Central memory CD8-positive, alpha-beta T cell (primary cell): ENCODE results near the gene CPSF4.
A peak's percentile ranks its signal among the peaks of the same experiment; 100 is the strongest.

Experiments
- ATAC-seq: fragments of 150-1000 bp; cut with Tn5 transposase; replicated peaks from 2 replicates; pipeline ENCODE4 v1.10.0; 2022; ENCODE audit warnings: mild to moderate bottlenecking, moderate FRiP score, moderate number of reproducible peaks; ENCODE audit not compliant: poor library complexity, severe bottlenecking; ENCODE audit errors: extremely low read depth
- DNase-seq, 2 donors: peaks; one replicate each; pipeline ENCODE4 v3.0.0; 2021; ENCODE audit warnings: low spot score in 2 of 2
- H3K27ac Mint-ChIP-seq: one replicate; pipeline ENCODE4 v1.8.0; 2022; ENCODE audit warnings: low read depth, mild to moderate bottlenecking, moderate library complexity, mixed read lengths
- H3K27me3 Mint-ChIP-seq: one replicate; pipeline ENCODE4 v1.8.0; 2022; ENCODE audit warnings: mixed read lengths
- H3K36me3 Mint-ChIP-seq: one replicate; pipeline ENCODE4 v1.8.0; 2022; ENCODE audit warnings: mild to moderate bottlenecking, moderate library complexity, mixed read lengths; ENCODE audit not compliant: insufficient read depth
- H3K4me1 Mint-ChIP-seq: one replicate; pipeline ENCODE4 v1.8.0; 2022; ENCODE audit warnings: mixed read lengths
- H3K4me3 Mint-ChIP-seq: one replicate; pipeline ENCODE4 v1.8.0; 2022; ENCODE audit warnings: mild to moderate bottlenecking, moderate library complexity, mixed read lengths
- H3K9me3 Mint-ChIP-seq: one replicate; pipeline ENCODE4 v1.8.0; 2022; ENCODE audit warnings: mixed read lengths

Gene CPSF4

DNA sequence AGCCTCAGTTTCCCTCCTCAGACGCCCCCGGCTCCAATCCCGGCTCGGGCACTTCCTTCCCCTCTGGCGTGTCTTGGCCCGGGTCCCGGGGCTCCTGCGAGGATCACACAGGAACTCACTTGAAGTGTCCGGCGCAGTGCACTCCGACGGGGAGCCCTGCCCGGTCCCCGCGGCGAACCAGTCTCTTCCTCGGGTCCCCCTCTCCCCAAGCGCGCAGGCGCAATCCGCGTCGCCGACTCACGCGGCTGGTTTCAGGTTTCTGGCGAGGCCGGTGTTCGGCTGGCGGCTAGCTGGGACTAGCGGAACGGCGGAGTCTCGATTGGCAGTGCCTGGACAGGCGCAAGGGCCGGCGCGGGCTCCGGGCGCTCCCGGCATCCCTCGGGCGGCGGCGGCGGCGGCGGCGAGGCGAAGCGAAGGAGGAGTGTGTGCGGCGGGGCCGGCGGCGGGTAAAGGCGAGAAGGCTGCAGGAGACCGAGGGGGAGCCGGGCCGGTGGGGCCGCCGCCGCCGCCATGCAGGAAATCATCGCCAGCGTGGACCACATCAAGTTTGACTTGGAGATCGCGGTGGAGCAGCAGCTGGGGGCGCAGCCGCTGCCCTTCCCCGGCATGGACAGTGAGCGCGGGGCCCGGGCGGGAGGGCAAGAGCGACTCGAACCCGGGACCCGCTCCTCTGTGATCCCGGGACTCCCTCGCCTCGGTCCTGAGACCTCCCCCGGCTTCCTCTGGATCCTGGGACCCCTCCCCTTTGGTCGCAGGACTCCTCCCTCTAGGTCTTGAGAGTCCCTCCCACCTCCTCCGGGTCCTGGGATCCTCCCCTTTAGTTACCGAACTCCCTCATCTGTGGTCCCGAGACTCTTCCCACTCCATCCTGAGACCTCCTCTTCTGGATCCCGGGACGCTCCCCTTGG lies at the start of gene CPSF4, which contains the start of gene PTCD1:
TSS of gene CPSF4 (plus strand) at position 371 of the 908 bp plus-strand sequence. CDS start at position 511, 140 bp downstream.
TSS of gene PTCD1 (minus strand) at position 226 of the 908 bp plus-strand sequence. CDS start 3,556 bp downstream, outside the sequence.
- peaks cover 18% of the 10 kb centered on the region for H3K36me3 Mint-ChIP-seq
- peak within 1 kb of the TSS; percentile 98 for H3K27ac Mint-ChIP-seq
- peak; percentile 74 to 76 for DNase-seq
- peaks cover 41% of the 10 kb centered on the region for H3K4me1 Mint-ChIP-seq
- peak; percentile 76 for ATAC-seq
- H3K9me3 Mint-ChIP-seq = no peaks in the 10 kb centered on the region
- no peaks in the 10 kb centered on the region for H3K27me3 Mint-ChIP-seq
- H3K4me3 Mint-ChIP-seq = peak within 1 kb of the TSS; percentile 99

DNA sequence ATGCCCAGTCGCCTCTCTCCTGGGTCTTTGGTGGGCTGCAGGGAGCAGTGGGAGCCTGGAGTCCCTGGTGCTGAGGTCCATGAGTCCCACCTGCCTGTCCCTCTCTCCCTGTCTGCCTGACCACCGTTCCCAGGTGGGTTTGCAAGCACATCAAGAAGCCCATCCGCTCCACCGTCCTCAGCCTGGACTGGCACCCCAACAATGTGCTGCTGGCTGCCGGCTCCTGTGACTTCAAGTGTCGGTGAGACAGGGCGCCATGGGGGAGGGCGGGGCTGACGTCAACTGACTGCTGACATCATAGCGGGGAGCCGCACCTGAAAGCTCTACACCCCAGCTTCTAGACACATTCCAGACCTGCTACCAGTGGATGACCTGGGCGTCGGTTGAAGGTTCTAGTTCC lies 49.0 kb upstream of the CPSF4 start:
- H3K9me3 Mint-ChIP-seq = no peaks in the 10 kb centered on the region
- DNase-seq = no peak
- no peaks in the 10 kb centered on the region for H3K27me3 Mint-ChIP-seq
- peaks cover 24% of the 10 kb centered on the region for H3K4me1 Mint-ChIP-seq
- H3K36me3 Mint-ChIP-seq = peaks cover 82% of the 10 kb centered on the region
- no peak for ATAC-seq
- no peak overlapping the region for H3K27ac Mint-ChIP-seq
- no peak overlapping the region for H3K4me3 Mint-ChIP-seq

DNA sequence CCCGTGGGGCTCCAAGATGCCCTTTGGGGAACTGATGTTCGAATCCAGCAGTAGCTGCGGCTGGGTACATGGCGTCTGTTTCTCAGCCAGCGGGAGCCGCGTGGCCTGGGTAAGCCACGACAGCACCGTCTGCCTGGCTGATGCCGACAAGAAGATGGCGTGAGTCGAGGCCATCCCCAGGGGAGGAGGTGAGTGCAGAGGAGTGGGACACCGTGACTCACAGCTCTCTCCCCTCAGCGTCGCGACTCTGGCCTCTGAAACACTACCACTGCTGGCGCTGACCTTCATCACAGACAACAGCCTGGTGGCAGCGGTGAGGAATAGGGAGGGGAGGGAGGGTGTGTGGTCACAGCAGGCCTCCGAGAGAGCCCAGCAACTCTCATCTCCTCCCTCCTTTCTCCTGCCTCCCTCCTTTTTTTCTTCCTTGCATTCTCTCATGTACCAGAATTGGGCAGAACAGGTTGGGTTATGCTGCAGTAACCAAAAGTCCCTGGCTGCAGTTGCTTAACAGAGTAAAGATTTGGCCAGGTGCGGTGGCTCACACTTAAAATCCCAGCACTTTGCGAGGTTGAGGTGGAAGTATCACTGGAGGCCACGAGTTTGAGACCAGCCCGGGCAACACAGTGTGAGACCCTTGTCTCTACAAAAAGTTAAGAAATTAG lies 47.7 kb upstream of the CPSF4 start:
- no peaks in the 10 kb centered on the region for H3K9me3 Mint-ChIP-seq
- H3K27ac Mint-ChIP-seq = no peak overlapping the region
- H3K4me1 Mint-ChIP-seq = peaks cover 24% of the 10 kb centered on the region
- peaks cover 88% of the 10 kb centered on the region for H3K36me3 Mint-ChIP-seq
- no peak overlapping the region for H3K4me3 Mint-ChIP-seq
- no peaks in the 10 kb centered on the region for H3K27me3 Mint-ChIP-seq
- no peak for ATAC-seq
- no peak for DNase-seq

DNA sequence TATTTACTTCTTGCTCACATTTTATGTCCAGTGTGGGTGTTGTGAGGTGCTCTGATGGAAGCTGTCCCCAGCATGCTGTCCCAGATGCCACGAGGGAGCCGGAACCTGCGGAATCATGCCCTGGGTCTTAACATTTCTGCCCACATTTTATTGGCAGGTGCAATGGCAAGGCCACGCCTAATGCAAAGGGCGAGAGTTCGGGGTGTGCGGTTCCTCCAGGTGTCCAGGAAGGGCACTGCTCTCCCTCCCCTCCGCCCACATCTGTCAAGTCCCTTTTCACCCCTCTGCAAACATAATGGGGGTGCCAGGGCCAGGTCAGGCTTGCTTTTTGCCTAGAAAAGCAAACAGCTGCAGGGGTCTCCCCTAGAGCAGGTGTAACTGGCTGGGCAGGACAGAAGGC lies 46.7 kb upstream of the CPSF4 start:
- Mint-ChIP-seq H3K4me1 (peaks cover 24% of the 10 kb centered on the region), H3K9me3 (no peaks in the 10 kb centered on the region), H3K4me3 (peak overlapping the region; percentile 23), H3K27ac (peak overlapping the region; percentile 75), H3K36me3 (peaks cover 84% of the 10 kb centered on the region), H3K27me3 (no peaks in the 10 kb centered on the region)
- no peak for DNase-seq
- no peak for ATAC-seq

DNA sequence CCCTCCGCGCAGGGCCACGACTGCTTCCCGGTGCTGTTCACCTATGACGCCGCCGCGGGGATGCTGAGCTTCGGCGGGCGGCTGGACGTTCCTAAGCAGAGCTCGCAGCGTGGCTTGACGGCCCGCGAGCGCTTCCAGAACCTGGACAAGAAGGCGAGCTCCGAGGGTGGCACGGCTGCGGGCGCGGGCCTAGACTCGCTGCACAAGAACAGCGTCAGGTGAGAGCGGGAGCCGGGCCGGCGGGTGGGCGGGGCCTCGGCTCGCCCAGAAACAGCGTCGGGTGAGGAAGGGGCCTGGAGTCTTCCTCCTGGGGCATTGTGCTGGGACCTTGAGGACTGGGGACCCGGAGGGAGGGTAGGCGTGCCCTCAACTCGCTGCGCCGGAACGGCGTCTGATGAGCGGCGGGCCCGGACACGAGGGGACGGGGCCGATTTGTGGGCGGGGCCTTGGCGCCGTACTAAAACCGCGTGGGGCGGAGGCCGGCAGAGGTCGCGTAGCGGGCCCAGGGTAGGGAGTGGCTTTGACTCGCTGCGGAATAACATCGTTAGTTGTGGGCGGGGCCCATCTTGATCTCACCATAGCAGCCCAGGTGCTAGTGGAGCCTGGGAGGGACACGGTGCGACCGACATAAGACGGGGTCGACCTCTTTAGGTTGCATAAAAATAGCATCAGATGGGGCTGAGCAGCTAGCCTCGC lies 45.9 kb upstream of the CPSF4 start:
- Mint-ChIP-seq H3K27ac (peak overlapping the region; percentile 67), H3K4me3 (peak overlapping the region; percentile 68), H3K9me3 (no peaks in the 10 kb centered on the region), H3K27me3 (no peaks in the 10 kb centered on the region), H3K36me3 (peaks cover 82% of the 10 kb centered on the region), H3K4me1 (peaks cover 28% of the 10 kb centered on the region)
- DNase-seq (peak; percentile 69 to 73), ATAC-seq (peak; percentile 95)

DNA sequence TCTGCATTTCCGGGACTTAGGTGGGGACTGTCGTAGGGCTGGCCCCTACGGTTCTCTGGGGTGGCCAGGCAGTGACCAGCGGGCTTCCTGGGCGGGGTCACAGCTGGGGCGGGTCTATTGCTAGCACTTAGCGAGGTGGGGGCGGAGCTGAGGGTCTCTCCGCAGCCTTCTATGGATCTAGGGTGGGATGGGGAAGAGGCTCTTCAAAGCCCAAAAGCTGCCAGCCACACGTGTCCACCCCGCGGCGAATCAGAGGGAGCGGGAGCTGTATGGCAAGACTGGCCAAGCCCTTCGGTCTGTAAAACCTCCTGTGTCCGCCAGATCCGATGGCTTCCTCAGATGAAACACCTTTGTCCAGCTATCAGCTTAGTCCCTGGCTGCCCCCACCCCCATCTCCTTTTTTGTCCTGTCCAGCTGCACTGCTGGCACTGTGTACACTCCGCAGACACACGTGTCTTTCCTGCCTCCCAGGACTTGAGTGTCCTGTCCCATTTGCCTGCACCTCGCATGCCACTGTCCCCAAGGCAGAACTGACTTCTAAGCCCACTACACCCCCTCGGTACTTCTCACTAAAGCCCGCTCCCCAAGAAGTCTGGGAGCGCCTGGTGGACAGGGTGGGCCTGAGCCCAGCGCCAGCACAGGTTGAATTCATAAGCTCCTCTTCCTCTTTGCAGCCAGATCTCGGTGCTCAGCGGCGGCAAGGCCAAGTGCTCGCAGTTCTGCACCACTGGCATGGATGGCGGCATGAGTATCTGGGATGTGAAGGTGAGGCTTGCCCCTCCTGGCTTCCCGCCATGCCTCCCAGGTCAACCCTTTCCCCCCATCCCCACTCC lies 45.2 kb upstream of the CPSF4 start:
- DNase-seq (no peak), ATAC-seq (no peak)
- H3K9me3 Mint-ChIP-seq = no peaks in the 10 kb centered on the region
- H3K27ac Mint-ChIP-seq = peak overlapping the region; percentile 67
- no peaks in the 10 kb centered on the region for H3K27me3 Mint-ChIP-seq
- H3K4me3 Mint-ChIP-seq = peak overlapping the region; percentile 68
- peaks cover 77% of the 10 kb centered on the region for H3K36me3 Mint-ChIP-seq
- H3K4me1 Mint-ChIP-seq = peaks cover 35% of the 10 kb centered on the region

DNA sequence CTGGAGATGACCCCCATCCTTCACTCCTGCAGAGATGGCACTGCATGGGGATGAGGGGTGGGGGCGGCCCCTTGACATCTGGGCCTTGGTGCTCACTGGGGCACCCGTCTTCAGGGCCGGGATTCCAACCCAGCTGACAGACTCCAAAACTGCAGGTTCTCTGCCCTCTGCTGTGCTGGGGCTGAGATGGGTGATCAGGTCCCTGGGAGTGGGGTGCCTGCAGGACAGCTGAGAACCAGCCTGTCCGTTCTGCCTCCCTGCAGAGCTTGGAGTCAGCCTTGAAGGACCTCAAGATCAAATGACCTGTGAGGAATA lies 44.6 kb upstream of the CPSF4 start:
- Mint-ChIP-seq H3K9me3 (no peaks in the 10 kb centered on the region), H3K36me3 (peaks cover 73% of the 10 kb centered on the region), H3K4me3 (peak overlapping the region; percentile 68), H3K4me1 (peaks cover 40% of the 10 kb centered on the region), H3K27me3 (no peaks in the 10 kb centered on the region), H3K27ac (peak overlapping the region; percentile 67)
- DNase-seq = no peak
- no peak for ATAC-seq

DNA sequence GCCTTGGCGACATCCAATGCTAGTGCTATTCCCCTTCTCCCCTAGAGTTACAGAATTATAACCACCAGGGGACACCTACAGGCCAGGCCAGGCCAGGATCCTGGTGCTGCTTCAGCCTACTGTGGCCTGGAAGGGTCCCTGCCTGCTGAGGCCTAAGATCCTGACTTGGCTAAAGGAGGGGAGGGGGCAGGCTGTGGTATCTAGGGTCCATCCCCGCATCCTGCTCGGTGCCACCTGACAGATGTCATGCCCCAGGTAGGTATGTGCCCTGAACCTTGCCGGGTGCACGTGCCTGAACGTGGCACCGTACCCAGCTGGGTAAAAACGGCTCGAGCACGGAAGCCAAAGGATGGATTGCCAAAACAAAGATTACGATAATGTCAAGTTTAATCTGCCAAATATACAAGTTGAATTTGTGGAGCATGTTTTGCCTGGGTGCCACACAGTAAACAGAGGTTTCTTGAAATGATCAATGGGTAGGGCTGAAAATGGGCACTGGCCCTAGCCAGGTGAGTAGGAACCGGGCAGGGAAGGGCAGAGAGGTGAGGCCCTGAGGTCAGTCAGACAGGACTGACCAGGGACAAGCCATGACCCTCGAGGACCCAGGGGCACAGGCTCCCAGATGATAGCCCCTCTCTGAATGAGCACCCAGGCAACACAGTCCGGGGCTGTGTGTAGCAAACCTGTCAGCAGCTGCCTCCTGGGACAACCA lies 43.0 kb upstream of the CPSF4 start:
- Mint-ChIP-seq H3K9me3 (no peaks in the 10 kb centered on the region), H3K4me1 (peaks cover 43% of the 10 kb centered on the region), H3K36me3 (peaks cover 64% of the 10 kb centered on the region), H3K27ac (no peak overlapping the region), H3K27me3 (no peaks in the 10 kb centered on the region), H3K4me3 (no peak overlapping the region)
- ATAC-seq = no peak
- no peak for DNase-seq

DNA sequence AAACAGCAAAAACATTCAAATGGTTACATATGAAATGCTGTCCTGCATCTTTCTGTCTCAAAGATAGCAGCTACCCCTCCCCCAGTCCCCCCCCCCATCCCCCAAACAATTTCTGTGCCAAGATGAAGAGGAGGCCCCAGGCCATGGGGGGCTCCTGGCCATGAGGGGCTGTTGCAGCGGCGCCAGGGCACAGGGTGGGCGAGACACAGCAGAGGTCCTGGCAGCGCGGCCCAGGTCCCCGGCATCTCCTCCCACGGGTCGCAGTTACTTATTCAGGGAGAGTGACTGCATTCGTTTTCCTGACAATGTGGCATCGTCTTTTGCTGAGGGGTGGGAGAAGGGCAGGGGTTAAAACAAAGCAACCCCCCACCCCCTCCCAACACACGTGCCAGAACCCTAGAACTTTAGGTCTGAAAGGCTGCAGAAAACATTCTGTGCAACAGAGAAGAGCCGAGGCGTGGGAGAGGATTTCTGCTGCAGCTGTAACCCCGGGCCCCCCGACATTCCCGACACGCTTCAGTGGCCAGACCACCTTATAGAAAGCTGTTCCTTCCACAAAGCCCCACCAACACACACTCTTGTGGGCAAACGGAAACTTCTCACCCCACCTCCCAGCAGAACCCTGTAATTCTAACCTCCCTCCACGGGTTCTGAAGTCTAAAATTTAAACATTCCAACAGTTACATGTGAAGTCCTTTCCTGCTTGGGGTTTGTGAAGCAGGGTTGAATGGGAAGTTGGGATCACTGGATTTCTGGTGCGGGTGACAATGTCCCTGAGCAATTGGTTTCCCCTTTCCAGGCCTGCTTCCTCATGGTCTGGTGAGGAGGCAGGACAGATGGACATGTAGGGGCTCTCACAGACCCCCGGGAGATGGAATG lies 42.1 kb upstream of the CPSF4 start:
- Mint-ChIP-seq H3K36me3 (peaks cover 65% of the 10 kb centered on the region), H3K4me1 (peaks cover 48% of the 10 kb centered on the region), H3K9me3 (no peaks in the 10 kb centered on the region), H3K4me3 (no peak overlapping the region), H3K27ac (peak overlapping the region; percentile 35), H3K27me3 (no peaks in the 10 kb centered on the region)
- no peak for DNase-seq
- no peak for ATAC-seq

DNA sequence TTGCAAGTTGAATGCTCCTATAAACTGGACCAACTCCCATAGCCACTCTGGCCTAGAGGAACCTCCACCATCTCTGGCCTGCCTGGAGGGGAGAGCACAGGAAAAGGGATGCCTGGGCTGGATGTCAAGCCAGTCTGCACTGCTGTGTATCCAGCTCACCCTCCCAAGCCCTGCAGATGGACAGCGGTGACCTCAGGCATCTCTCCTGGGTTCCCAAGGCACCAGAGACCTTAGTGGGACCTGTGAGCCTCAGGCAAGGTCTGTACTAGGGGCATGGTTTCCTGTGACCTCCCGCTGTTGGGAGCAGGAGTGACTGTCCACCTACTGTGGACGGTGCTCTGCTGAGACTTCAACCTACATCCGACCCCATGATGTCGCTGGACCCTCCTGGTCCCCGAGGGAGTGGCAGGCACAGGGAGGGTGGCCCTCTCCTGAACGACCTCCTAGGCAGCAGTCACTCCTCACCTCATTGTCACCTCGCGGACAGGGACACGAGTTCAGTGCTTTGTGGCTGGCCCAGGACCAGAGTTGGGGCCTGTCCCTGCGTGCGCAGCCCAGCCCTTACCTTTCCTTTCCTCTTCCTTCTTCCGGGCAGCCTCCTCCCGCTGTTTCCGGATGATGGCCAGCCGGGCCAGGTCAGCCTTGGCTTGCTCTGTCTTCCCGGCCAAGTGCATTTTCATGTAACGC lies 41.3 kb upstream of the CPSF4 start:
- Mint-ChIP-seq H3K36me3 (peaks cover 64% of the 10 kb centered on the region), H3K4me3 (no peak overlapping the region)
- no peak for ATAC-seq

More for the DNA sequence above, 41.3 kb upstream of the CPSF4 start:
- peaks cover 43% of the 10 kb centered on the region for H3K4me1 Mint-ChIP-seq
- no peaks in the 10 kb centered on the region for H3K9me3 Mint-ChIP-seq
- no peaks in the 10 kb centered on the region for H3K27me3 Mint-ChIP-seq
- DNase-seq = no peak
- H3K27ac Mint-ChIP-seq = peak overlapping the region; percentile 75
